NCI-H510A (cell line): ENCODE data around the gene LRRIQ1.
"Not testable (repeated sequence)": the region's sequence is repeated elsewhere in the genome, so short reads cannot be mapped to it uniquely, and the experiment has no call there.

Experiments used
- DNase-seq: peaks from one replicate; lab custom pipeline; 2025; lab: John Stamatoyannopoulos, UW

The LRRIQ1 gene

DNA sequence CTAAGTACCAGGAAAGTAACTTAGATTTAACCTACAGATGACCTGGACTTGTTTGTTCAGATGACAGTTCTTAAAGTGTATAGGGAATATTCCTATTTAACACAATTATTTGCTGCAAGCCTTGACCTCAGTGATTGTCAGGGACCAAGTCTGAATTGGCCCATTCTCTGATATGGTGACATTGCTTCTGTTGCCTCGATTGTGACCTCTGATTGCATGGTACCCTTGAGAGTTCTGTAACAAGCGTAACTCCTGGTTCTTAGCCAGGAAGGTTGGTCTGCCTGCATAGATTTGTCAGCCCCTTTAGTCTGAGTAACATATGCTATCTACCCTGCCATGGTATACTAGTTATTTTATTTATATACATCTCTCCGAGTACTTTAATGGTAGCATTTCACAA is 150.1 kb downstream of the LRRIQ1 start:
- DNase-seq: no peak

- no peak for DNase-seq
These were observed 152.5 kb downstream of the LRRIQ1 start for GRCh38 chr12:85188619-85189018.

- DNase-seq: no peak
These were observed 154.6 kb downstream of the LRRIQ1 start for GRCh38 chr12:85190728-85191127.

GRCh38 chr12:85203809-85204208 is 167.7 kb downstream of the LRRIQ1 start:
- DNase-seq: not testable (repeated sequence)

GRCh38 chr12:85206543-85206942 is 170.4 kb downstream of the LRRIQ1 start:
- no peak for DNase-seq

DNA sequence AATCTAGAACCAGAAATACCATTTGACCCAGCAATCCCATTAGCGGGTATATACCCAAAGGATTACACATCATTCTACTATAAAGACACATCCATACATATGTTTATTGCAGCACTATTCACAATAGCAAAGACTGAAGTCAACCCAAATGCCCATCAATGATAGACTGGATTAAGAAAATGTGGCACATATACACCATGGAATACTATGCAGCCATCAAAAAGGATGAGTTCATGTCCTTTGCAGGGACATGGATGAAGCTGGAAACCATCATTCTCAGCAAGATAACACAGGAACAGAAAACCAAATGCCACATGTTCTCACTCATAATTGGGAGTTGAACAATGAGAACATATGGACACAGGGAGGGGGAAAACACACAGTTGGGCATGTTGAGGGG is 188.2 kb downstream of the LRRIQ1 start:
- not testable (repeated sequence) for DNase-seq

DNA sequence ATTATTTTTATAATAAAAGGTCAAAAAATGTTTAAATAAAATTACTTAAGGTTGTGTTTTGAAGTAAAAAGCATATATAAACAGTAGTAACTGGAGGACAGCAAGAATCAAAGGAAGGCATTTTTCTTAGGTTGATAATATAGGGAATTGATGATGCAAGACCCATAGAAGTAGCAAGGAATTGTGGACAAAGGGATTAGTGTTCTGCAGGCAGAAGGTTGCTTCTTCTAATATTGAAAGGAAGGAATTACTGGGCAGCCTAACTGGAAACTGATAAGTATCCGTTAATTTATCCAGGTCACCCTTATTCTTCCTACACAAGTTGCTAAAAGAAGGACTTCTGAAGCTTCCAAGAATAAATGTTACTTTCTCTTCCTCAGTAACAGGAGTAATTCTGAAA is 189.3 kb downstream of the LRRIQ1 start:
- DNase-seq: no peak

DNA sequence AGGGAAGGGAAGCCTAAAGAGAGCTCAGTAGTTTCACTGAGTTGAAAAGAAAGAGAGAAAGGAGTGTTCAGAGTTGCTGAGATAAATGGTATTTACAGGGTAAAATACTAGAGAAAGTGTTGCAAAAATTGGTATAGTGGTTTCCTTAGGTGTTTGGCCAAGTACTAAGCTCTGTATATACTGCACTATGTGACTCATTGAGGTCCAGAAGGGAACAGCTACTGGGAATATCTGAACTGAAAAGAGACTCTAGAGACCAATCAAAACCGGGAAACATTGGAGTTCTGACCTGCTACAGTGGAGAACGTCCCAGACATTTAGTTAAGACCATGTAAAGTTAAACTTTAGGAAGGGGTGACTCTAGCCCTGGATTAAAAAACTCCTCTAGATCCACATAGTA is 201.2 kb downstream of the LRRIQ1 start:
- DNase-seq: no peak

DNA sequence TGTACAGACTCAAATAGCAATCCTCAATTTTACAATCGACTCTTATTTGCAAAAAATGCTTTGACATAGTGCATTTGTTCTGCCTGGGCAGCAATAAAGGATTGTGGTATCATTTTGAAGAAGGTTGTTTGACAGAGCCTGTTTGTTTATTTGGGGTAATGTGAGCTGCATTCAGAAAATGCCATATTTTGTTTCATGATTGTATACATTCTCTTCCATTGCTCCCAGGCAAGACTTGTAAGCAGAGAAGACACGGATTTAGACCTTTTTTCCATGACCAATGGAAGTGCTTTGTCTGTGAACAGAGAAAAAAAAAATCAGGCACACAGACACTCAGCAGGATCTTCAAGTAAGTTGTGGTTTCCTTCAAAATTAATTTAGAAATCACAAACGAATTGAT is 208.4 kb downstream of the LRRIQ1 start:
- no peak for DNase-seq

DNA sequence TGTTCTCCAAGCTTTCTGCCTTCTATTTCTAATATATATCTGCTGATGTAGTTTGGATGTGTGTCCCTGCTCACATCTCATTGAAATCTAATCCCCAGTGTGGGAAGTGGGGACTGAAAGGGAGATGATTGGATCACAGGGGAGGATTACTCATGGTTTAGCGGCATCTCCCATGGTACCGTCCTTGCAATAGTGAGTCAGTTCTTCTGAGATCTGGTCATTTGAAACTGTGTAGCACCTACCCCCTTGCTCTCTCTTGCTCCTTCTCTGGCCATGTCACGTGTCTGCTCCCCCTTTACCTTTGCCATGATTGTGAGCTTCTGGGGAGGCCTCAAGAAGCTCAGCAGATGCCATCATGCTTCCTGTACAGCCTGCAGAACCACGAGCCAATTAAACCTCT is 217.7 kb downstream of the LRRIQ1 start:
- DNase-seq: no peak

DNA sequence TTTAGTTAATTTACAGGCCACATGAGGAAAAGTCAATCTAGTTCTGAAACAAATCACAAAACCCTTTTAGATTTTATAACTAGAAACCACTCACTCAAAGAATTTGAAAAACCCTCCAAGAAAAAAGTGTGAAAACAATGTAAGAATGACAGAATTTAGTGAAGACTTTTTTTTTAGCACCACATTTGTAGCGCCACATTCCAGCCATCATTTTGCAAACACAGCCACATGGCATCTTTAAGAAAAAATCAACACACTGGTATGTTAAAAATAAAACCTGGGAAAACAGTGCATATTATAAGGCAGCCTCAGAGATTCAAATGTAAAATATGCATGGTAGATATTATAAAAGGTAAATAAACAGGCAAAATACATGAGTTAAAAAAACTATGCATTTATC is 221.5 kb downstream of the LRRIQ1 start:
- DNase-seq: no peak

- no peak for DNase-seq
These were observed 224.3 kb downstream of the LRRIQ1 start for GRCh38 chr12:85260447-85260846.

- DNase-seq: no peak
These were observed 224.7 kb downstream of the LRRIQ1 start for GRCh38 chr12:85260896-85261295.

DNA sequence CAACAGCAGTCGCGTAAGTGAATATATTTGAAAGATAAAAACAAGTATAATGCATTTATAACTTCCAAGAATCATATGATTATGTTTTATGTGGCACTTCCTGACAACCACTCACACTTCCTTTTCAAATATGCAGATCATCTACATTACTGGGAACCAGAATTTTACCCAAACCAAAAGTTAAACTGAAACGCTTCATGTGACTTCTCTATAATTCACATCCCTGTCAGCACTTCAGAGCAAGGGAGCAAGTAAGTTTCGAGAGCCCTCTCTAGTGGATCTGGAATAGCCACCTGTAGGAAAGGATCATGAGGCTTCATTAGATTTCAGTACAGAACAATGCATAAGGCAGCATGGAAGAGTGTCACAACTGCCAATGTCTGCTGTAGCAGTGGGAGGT is 230.2 kb downstream of the LRRIQ1 start:
- no peak for DNase-seq

- no peak for DNase-seq
These were observed 237.5 kb downstream of the LRRIQ1 start for GRCh38 chr12:85273381-85274314.

DNA sequence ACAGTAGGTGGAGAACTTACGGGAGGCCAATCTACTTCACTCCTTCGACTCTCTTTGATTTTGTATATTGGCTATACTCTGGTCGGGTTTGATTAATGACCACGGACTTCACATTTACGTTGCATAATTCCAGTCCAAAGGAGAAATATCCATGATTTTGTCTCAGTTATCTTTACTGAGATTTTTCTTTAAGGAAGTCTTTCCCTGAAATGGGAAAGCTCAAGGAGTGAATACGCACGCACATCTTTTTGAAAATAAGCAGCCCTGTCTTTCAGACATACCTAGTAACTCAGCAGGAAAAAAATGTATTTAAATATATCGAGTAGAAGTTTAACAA is 238.1 kb downstream of the LRRIQ1 start:
- no peak for DNase-seq

DNA sequence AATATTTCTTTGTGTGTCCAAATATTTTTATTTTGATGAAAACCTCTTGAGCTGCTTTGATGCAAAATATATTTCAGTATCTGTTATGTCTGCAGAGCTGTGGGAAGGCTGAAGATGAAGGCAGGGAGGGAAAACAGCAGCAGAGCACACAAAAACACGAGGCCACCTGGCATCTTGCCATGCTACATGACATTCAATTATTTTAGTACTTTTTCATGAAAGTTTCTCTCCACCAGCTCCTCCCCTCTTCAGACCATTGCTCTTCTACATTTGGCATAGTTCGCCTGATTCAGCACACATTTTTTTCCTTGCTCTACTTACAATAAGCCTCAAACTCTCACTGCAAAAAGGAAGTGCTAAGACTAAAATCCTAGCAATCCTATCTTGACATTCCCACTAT is 239.2 kb downstream of the LRRIQ1 start:
- no peak for DNase-seq

DNA sequence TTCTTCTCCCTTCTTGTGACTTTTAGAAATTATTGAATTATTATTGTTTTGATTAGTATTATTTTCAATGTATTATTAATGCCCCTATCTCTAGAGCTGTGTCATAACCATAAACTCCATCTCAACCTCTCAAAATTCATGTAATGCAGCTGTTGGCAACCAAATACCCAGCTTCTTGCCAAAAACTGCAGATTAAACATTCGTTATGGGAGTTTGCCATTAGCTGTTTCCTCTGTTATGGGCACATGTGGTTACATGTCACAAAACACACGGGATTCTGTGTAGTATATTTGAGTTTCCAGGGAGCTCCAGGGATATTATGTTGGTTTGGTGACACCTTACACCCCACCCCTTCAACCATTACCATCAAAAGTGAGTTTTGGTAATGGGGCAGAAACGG is 241.0 kb downstream of the LRRIQ1 start:
- no peak for DNase-seq

DNA sequence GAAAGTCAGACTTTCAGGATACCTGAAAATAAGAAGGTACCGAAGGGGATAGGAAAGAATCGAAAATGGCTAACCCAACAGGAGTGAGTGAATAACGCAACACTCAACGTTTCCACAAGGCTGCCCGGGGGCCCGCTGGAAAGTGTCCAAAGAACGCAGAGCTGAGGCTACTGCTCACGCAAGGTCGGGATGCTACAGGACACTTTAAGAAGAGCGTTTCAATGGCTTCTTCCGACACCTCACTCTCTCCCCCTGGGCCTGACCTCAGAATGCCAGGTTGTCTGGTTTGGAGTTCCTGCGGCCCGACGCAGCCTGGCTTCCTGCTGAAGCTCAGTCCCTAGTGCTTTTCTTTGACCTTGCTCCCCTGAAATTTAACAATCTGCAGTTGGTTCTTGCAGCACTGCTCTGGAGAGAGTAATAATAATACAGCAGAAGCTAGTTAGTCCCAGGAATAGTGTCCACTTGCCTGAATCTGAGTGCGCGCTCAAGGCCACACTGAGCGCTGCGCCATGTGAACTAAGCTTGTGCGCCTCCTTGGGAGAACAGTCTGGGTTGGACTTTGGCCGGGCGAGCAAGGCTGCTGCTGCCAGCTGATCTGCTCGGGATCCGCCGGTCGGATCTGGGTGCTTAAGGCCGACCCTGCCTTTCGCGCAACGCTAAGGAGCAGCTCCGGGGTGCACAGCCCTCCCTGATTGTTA is 241.9 kb downstream of the LRRIQ1 start:
- no peak for DNase-seq

DNA sequence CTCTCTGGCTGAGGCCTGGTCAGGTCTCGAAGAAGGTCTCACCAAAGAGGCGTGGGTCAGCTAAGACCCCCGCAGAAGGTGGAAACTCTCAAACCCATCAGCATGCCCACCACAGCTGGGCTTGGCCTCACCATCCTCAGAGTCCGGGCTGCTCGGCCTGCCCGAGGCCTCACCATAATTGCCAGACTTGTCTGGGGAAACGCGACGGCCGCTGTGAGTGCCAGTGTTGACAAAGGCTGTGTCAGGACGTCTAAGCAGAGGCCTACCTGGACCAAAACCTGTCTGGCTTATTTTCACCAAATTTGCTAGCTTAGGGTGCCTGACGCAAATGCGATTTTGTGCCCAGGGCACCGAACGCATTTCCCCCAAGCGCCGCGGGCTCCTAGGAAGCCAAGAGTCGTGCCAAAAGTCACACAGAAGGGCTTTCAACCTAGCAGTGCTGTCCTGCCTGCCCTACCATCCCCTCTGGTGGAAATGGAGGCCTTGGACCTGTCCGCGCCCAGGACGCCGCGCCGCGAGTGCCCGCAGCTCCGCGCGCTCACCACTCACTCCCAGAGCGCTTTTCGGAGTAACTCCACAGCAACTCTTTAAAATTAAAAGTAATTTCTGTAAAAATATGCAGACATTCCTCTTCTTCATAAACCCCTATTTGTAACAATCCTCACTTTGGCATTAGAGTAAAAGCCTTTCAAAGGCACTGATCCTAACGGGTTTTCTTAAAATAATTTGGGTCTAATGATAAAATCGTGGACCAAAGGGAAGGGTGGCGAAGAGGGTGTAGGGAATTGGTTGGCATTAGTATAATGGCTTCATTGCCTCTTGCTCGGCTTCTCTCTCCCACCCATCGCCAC is 242.7 kb downstream of the LRRIQ1 start:
- DNase-seq: no peak

DNA sequence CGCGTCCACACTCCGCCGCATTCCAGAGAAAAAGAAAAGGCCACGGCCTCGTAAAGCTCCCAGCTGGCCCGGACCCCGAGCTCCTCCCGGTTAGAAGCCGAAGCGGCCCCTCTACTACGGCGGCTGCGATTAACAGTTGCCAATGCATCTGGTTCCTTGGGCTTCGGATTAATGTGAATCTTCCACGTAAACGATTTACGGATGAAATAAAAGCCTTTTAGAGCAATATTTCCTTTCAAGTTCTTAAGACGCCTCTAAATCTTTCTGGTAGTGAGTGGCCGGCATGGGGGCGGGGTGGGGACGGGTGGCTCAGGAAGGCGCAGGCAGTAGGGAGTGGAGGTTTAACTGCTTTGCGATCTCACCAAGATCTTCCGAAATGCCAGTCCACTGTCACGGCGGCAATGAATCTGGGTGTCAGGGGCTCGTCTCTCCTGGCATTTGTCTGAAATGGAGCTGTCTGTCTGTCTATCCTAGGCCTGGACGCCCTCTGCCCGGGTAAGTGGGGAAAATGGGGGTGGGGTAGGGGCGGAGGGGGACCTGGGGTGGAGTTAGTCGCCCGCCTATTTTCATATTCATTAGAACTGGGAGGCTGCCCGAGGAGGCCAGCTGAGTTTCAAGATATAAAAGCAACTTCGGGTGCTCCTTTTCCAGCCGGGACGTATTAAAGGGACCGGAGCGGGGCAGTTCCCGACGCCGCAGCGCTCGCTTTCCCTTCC is 243.5 kb downstream of the LRRIQ1 start:
- no peak for DNase-seq
